Mesenchymal stem cell (in vitro differentiated cells and primary cell): ENCODE data around the gene PDHX.

Source experiments
- DNase-seq: peaks from one replicate; pipeline ENCODE4 v3.0.0-alpha.2; 2013
- H2AFZ ChIP-seq: one replicate; pipeline ENCODE4 v1.6.1; 2013; ENCODE audit warnings: low read depth, mild to moderate bottlenecking, control low read depth, inconsistent platforms, low read length, moderate library complexity
- H2AK5ac ChIP-seq: 2 replicates; pipeline ENCODE4 v1.6.1; 2013; ENCODE audit warnings: low read length, moderate library complexity, mild to moderate bottlenecking, inconsistent platforms; ENCODE audit not compliant: severe bottlenecking
- H2BK120ac ChIP-seq: one replicate; pipeline ENCODE4 v1.6.1; 2013; ENCODE audit warnings: low read depth, mild to moderate bottlenecking, inconsistent platforms, low read length, moderate library complexity
- H2BK12ac ChIP-seq, 2 experiments: one replicate each; pipeline ENCODE4 v1.6.1; 2013; ENCODE audit warnings: inconsistent platforms in 2 of 2, low read length in 2 of 2, mild to moderate bottlenecking in 2 of 2, moderate library complexity in 2 of 2, control low read depth in 1 of 2
- H2BK15ac ChIP-seq: one replicate; pipeline ENCODE4 v1.6.1; 2013; ENCODE audit warnings: mild to moderate bottlenecking, low read depth, inconsistent platforms; ENCODE audit not compliant: poor library complexity, severe bottlenecking
- H2BK5ac ChIP-seq: 2 replicates; pipeline ENCODE4 v1.6.1; 2013; ENCODE audit warnings: low read depth, mild to moderate bottlenecking, low read length, control low read depth, inconsistent platforms; ENCODE audit not compliant: poor library complexity, severe bottlenecking
- H3K14ac ChIP-seq, 2 experiments: one replicate each; pipeline ENCODE4 v1.6.1; 2013; ENCODE audit warnings: inconsistent platforms in 2 of 2, low read length in 2 of 2, control low read depth in 1 of 2, mild to moderate bottlenecking in 1 of 2, moderate library complexity in 1 of 2
- H3K18ac ChIP-seq, 2 experiments: one replicate each; pipeline ENCODE4 v1.6.1; 2013; ENCODE audit warnings: inconsistent platforms in 2 of 2, low read length in 2 of 2, control low read depth in 1 of 2, low read depth in 1 of 2, mild to moderate bottlenecking in 1 of 2
- H3K23ac ChIP-seq, 2 experiments: one replicate each; pipeline ENCODE4 v1.6.1; 2013; ENCODE audit warnings: inconsistent platforms in 2 of 2, low read length in 2 of 2, mild to moderate bottlenecking in 2 of 2, moderate library complexity in 2 of 2, control low read depth in 1 of 2
- H3K27ac ChIP-seq: 2 replicates; pipeline ENCODE4 v1.5.1; 2013; ENCODE audit warnings: mild to moderate bottlenecking, moderate library complexity, low read length, control low read depth, inconsistent platforms; ENCODE audit not compliant: poor library complexity, severe bottlenecking
- H3K27me3 ChIP-seq, 2 experiments: 2 replicates each; pipeline versions ENCODE4 v1.6.1 to v1.7.0; 2013; ENCODE audit warnings: low read length in 2 of 2, mild to moderate bottlenecking in 2 of 2, moderate library complexity in 2 of 2, control low read depth in 1 of 2, inconsistent platforms in 1 of 2; ENCODE audit not compliant: control insufficient read depth in 1 of 2, insufficient read depth in 1 of 2
- H3K36me3 ChIP-seq, 2 experiments: 2 replicates each; pipeline versions ENCODE4 v1.6.1 to v1.7.0; 2013; ENCODE audit warnings: low read length in 2 of 2, control low read depth in 1 of 2, inconsistent platforms in 1 of 2, low read depth in 1 of 2, mild to moderate bottlenecking in 1 of 2; ENCODE audit not compliant: insufficient read depth in 2 of 2, control insufficient read depth in 1 of 2
- H3K4ac ChIP-seq, 2 experiments: one replicate each; pipeline ENCODE4 v1.6.1; 2013; ENCODE audit warnings: inconsistent platforms in 2 of 2, low read length in 2 of 2, mild to moderate bottlenecking in 2 of 2, moderate library complexity in 2 of 2, control low read depth in 1 of 2, low read depth in 1 of 2
- H3K4me1 ChIP-seq: 2 replicates; pipeline ENCODE4 v1.6.1; 2013; ENCODE audit warnings: low read depth, low read length, control low read depth; ENCODE audit not compliant: control insufficient read depth, insufficient read depth
- H3K4me2 ChIP-seq: 2 replicates; pipeline ENCODE4 v1.6.1; 2013; ENCODE audit warnings: low read length, mild to moderate bottlenecking, inconsistent platforms; ENCODE audit not compliant: poor library complexity, severe bottlenecking
- H3K4me3 ChIP-seq, 2 experiments: 2 replicates each; pipeline versions ENCODE4 v1.5.1 to v1.7.0; 2013; ENCODE audit warnings: low read length in 2 of 2, mild to moderate bottlenecking in 2 of 2, control low read depth in 1 of 2, low read depth in 1 of 2; ENCODE audit not compliant: insufficient read depth in 1 of 2
- H3K79me1 ChIP-seq: replicated peaks from 2 replicates; pipeline ENCODE4 v1.6.1; 2013; ENCODE audit warnings: mild to moderate bottlenecking, control low read depth, low read length, inconsistent platforms; ENCODE audit not compliant: poor library complexity, severe bottlenecking
- H3K9ac ChIP-seq: 2 replicates; pipeline ENCODE4 v1.7.0; 2013; ENCODE audit warnings: mild to moderate bottlenecking, low read length, moderate library complexity
- H3K9me3 ChIP-seq: 2 replicates; pipeline ENCODE4 v1.7.0; 2013; ENCODE audit warnings: mild to moderate bottlenecking, low read length; ENCODE audit not compliant: control insufficient read depth
- H4K8ac ChIP-seq: one replicate; pipeline ENCODE4 v1.6.1; 2013; ENCODE audit warnings: inconsistent platforms, mild to moderate bottlenecking, low read length, moderate library complexity
- H4K91ac ChIP-seq: one replicate; pipeline ENCODE4 v1.6.1; 2013; ENCODE audit warnings: mild to moderate bottlenecking, low read length, inconsistent platforms
- WGBS: methylation state at CpG from one replicate; pipeline ENCODE4 v1.1.7; 2013; ENCODE audit warnings: mixed read lengths; 5-methylcytosine and 5-hydroxymethylcytosine counted together

The PDHX gene

GRCh38 chr11:34959770-34960169, 43.4 kb downstream of the PDHX start:
- WGBS = no CpG with 5 or more reads among the region's 1 CpG
- peaks cover 9% of the 10 kb centered on the region for H3K79me1 ChIP-seq
- H2BK15ac ChIP-seq = no peak overlapping the region

GRCh38 chr11:34960277-34960676, 43.9 kb downstream of the PDHX start:
- no peak overlapping the region for H2BK120ac ChIP-seq
- H3K36me3 ChIP-seq = peaks cover 3 to 59% of the 10 kb centered on the region in 2 experiments
- no peak overlapping the region for H3K23ac ChIP-seq
- H4K91ac ChIP-seq = no peak overlapping the region
- H3K27me3 ChIP-seq = no peaks in the 10 kb centered on the region
- H3K4me1 ChIP-seq = no peaks in the 10 kb centered on the region
- H3K9ac ChIP-seq = peak overlapping the region; percentile 39
- H3K4me2 ChIP-seq = no peak overlapping the region
- no peak overlapping the region for H2BK5ac ChIP-seq
- DNase-seq = no peak
- H2AFZ ChIP-seq = no peak overlapping the region
- H3K4ac ChIP-seq = no peak overlapping the region
- no peak overlapping the region for H4K8ac ChIP-seq
- no peaks in the 10 kb centered on the region for H3K9me3 ChIP-seq
- H2BK12ac ChIP-seq = no peak overlapping the region
- H3K27ac ChIP-seq = no peak overlapping the region
- peaks cover 9% of the 10 kb centered on the region for H3K79me1 ChIP-seq
- H3K14ac ChIP-seq = no peak overlapping the region
- WGBS = 96% methylated on average over 3 of the region's 4 CpGs
- no peak overlapping the region for H2AK5ac ChIP-seq
- H3K18ac ChIP-seq = no peak overlapping the region
- H2BK15ac ChIP-seq = no peak overlapping the region
- no peak overlapping the region for H3K4me3 ChIP-seq

More at GRCh38 chr11:34959770-34960169, 43.4 kb downstream of the PDHX start:
- Histone ChIP-seq H3K18ac (no peak overlapping the region), H2AK5ac (no peak overlapping the region), H3K23ac (no peak overlapping the region), H3K4me1 (no peaks in the 10 kb centered on the region), H3K9me3 (no peaks in the 10 kb centered on the region), H3K4me2 (no peak overlapping the region), H4K8ac (no peak overlapping the region), H3K27me3 (no peaks in the 10 kb centered on the region), H3K4me3 (no peak overlapping the region), H2BK12ac (no peak overlapping the region), H3K14ac (no peak overlapping the region), H2AFZ (no peak overlapping the region), H3K4ac (no peak overlapping the region), H3K36me3 (peaks cover 3 to 58% of the 10 kb centered on the region in 2 experiments), H4K91ac (no peak overlapping the region), H2BK5ac (no peak overlapping the region), H3K27ac (no peak overlapping the region), H2BK120ac (no peak overlapping the region), H3K9ac (peak overlapping the region; percentile 39)
- DNase-seq = no peak

- Histone ChIP-seq H3K9ac (no peak overlapping the region), H3K4me3 (no peak overlapping the region), H2BK5ac (no peak overlapping the region), H4K8ac (no peak overlapping the region), H3K9me3 (no peaks in the 10 kb centered on the region), H3K23ac (no peak overlapping the region), H3K4me2 (no peak overlapping the region), H2AFZ (no peak overlapping the region), H3K18ac (no peak overlapping the region), H2BK120ac (no peak overlapping the region), H3K27me3 (no peaks in the 10 kb centered on the region), H3K27ac (no peak overlapping the region), H2AK5ac (no peak overlapping the region), H4K91ac (no peak overlapping the region), H3K79me1 (peaks cover 11% of the 10 kb centered on the region), H3K4ac (no peak overlapping the region), H3K36me3 (peaks cover 6 to 70% of the 10 kb centered on the region in 2 experiments), H2BK15ac (no peak overlapping the region), H3K4me1 (no peaks in the 10 kb centered on the region), H3K14ac (no peak overlapping the region), H2BK12ac (no peak overlapping the region)
- DNase-seq = no peak
These were observed 45.6 kb downstream of the PDHX start for GRCh38 chr11:34962034-34962433.

- Histone ChIP-seq H2BK5ac (no peak overlapping the region), H3K36me3 (peaks cover 6 to 71% of the 10 kb centered on the region in 2 experiments), H3K4me2 (no peak overlapping the region), H4K8ac (no peak overlapping the region), H3K14ac (peak overlapping the region in 1 of 2 experiments; percentile 71), H2BK15ac (no peak overlapping the region), H3K27me3 (no peaks in the 10 kb centered on the region), H3K79me1 (peaks cover 11% of the 10 kb centered on the region), H3K23ac (no peak overlapping the region), H3K4me1 (no peaks in the 10 kb centered on the region), H2BK120ac (no peak overlapping the region), H2AK5ac (no peak overlapping the region), H3K9ac (no peak overlapping the region), H3K4me3 (no peak overlapping the region), H2AFZ (no peak overlapping the region), H2BK12ac (no peak overlapping the region), H3K4ac (no peak overlapping the region), H3K18ac (peak overlapping the region in 1 of 2 experiments; percentile 62), H4K91ac (no peak overlapping the region), H3K27ac (no peak overlapping the region), H3K9me3 (no peaks in the 10 kb centered on the region)
- no peak for DNase-seq
- 98% methylated on average over 5 of the region's 5 CpGs for WGBS
These were observed 46.9 kb downstream of the PDHX start for GRCh38 chr11:34963351-34963750.
